GM19043 (cell line): ENCODE data around the gene TNS4.
"Not testable (repeated sequence)": the region's sequence is repeated elsewhere in the genome, so short reads cannot be mapped to it uniquely, and the experiment has no call there.

Experiments used
- ATAC-seq: cut with Tn5 transposase; IDR thresholded peaks from one replicate; pipeline ENCODE4 v1.9.1; 2021; ENCODE audit warnings: low read depth; ENCODE audit not compliant: unreplicated experiment

TNS4 gene

GRCh38 chr17:40501499-40501911, at the start of gene TNS4:
TNS4 (minus strand) TSS chr17:40501623; CDS start chr17:40496425, 5,198 bp downstream.
- no peak for ATAC-seq

DNA sequence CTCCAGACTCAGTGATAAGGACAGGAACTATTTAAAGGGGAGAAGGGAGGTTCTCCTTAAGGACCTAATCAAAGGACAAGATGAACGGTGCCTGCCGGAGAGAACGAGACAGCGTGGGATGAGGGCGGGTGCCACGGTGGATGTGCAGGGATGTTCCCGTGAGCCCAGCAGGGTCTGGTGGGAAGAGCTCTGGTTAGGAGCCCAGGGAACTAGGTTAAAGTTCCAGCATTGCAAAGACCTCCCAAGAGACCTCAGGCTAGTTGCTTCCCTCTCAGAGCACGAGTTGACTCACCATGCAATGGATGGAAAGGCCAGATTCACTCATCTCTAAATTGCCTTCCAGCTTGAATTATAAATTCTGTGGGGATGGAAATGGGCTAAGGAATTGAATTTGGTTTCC, 49.2 kb upstream of the TNS4 start:
- ATAC-seq, result no peak

DNA sequence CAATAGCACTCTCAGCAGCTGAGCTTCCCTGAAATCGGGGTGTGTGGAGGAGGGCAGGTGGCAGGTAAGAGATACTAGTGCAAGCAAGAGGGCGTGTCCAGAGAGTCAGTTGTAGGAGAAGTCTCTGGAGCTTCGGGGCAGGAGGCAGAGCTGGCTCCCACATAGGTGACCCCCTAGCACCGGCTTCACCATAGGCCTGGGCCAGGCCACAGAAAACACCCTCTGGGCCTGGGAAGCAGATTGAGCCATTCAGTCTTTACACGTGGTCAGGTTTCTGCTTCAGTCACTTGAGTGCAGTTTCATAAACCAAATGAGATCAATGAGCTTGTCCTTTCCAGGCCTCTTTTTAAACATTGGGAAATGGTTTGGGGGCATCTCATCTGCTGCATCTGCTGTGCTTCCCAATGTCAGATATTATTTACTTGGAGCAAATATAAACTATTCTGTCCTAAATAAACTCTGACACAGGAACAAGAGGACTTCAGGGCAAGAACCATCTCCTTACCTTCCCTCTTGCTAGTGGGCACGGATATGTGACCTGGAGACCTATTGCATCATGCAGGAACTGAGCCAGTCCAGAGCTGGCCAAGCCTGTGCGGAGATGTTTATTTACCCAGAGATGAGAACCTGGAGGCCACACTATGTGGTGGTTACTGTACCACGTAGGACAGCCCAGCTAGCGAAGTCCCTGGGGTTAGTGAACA, 47.7 kb upstream of the TNS4 start:
- no peak for ATAC-seq

- no peak for ATAC-seq
Measured at GRCh38 chr17:40548491-40548981, 47.1 kb upstream of the TNS4 start.

DNA sequence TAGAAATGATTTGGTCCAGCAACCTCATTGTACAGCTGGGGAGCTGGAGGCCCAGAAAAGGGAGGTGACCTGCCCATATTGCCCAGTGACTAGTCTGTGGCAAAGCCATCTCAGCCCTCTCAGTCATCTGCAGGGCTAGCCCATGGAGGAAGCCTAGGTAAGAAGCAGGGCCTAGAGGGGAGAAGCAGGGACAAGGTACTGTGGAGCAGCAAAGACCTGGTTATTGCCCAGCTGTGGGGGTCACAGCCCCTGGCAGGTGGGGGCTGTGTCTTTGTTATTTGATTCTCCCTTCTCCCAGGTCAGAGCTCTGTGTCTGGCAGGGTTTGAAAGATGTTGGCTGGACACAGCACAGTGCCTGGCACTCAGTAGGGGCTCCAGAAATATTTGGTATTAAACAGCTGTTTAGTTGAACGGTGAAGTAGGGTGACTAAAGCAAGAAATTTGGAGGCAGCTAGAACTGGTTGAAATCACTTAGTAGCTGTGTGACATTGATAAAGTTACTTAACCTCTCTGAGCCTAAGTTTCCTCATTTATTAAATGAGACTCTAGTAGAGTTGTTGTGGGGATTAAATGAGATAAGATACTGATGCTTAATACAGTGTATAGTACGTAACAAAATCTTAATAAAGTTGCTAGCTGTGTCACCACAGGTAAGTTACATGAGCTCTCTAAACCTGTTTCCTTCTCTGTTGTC, 46.5 kb upstream of the TNS4 start:
- ATAC-seq, result no peak

DNA sequence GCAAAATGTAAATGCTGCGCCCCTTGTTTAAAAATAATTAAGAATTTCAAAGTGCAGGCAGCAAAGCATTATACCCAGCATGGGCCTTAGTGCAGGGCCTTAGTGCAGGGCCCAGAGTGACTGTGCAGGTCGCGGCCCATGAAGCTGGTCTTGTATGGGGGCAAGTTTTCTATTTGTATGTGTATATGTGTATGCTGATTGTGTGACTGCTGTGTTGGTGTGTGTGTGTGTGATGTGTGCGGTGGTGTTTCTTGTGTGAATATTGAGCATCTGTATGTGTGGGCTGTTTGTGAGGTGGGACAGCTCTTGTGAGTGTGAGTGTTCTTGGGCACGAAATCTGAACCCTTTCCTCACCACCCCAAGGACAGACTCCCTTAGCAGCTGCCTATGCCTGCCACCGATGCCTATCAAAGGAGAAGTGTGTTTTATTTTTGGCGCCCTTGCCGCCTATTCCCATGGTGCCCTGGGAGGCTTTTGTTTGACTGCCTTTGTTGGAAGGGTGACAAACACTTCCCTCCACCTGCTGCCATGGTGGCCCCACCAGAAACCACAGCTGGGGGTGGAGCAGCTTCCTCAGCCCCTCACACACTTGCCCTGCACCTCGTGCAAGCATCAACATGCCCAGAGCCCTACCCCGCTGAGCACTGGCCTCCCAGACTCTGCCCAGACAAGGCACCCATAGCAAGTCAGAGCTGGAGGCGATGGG, 45.8 kb upstream of the TNS4 start:
- ATAC-seq, result no peak

DNA sequence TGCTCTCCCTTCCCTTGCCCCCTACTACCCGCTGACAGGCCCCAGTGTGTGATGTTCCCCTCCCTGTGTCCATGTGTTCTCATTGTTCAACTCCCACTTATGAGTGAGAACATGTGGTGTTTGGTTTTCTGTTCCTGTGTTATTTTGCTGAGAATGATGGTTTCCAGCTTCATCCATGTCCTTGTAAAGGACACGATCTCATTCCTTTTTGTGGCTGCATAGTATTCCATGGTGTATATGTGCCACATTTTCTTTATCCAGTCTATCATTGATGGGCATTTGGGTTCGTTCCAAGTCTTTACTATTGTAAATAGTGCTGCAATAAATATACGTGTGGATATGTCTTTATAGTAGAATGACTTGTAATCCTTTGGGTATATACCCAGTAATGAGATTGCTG, 45.1 kb upstream of the TNS4 start:
- ATAC-seq, result not testable (repeated sequence)

GRCh38 chr17:40545660-40546059, 44.2 kb upstream of the TNS4 start:
- ATAC-seq, result no peak

GRCh38 chr17:40542558-40543411, 41.4 kb upstream of the TNS4 start:
- no peak for ATAC-seq

GRCh38 chr17:40541873-40542557, 40.6 kb upstream of the TNS4 start:
- ATAC-seq, result no peak

DNA sequence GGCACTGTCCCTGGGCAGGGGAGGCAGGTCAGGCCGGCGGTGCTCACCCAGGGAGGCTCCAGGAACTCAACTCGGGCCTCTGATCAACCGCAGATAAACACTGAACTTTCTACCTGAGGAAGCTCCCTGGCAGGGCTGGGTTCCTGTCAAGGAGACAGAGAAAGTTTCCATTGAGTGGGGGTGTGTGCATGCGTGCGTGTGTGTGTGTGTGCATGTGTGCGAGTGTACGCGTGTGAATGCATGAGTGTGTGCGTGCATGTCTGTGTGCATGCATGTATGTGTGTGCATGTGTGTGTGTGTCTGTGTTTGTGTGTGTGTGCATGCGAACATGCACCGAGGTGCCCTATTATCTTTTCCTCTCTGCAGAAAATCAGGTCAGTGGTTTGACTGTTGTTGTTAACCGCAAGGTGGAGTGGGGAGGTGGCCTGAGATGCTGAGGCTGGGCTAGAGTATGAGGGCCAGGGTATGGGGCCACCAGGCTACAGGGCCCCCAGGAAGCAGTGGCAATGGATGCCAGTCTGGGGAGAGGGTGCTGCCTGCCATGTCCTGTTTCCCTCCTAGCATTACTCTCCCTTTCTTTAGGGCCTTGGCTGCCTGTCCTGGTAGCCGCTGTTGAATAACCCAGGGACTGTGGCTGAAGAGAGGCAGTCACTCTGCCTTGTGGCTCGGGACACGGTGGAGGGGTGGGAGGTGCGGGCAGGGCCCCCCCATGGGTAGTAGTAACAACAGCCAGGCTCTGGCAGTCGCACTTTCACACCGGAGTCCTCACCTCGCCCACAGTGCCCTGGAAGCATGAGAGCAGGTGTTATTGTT, 39.8 kb upstream of the TNS4 start:
- ATAC-seq, result no peak

DNA sequence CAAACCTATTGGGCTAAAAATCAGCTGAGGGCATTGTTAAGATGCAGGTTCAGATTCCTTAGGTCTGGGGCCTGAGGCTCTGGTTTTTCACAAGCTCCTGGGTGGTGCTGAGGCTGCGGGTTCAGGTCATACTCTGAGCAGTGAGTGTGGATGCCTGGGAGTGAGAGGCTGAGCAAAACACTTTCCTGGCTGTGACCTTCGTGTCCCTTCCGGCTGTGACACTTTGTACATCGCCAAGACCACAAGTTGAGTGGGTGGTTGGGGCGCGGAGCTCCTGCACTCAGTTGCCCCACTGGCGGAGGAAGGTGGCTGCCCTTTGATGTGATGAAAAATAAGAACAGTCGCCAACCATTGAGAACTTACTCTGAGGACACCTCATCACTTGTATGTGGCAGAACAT, 39.0 kb upstream of the TNS4 start:
- ATAC-seq, result no peak

DNA sequence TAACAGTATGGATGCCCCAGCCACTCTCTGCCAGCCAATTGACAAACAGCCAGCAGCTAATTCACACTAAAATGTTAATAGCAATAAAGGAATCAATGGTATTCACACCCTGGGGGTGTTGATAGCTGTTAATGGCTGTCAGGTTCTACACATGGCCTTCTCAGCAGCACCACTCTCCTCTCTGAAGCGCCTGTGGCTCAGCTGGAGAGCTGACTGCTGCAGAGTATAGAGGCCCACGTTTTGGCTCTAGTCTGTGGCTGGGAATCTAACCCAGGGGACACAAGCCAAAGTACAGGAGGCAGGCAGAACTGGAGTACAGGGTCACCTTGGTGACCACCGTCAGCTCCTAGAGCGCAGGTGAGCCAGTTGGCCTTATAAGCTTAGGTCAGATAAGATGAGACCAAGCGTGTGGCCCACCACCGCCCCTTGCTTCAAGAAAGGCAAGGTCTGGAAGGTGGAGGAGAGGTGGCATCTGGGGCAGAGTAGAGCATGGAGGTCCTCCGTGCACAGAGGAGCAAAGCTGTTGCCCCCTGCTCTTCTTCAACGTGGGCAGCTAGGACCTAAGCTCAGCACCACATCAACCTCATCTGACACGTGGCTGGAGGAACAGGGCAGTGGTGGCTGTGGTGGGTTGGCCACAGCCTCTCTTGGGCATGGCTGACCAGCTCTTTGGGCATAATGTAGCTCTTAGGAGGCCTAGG, 38.4 kb upstream of the TNS4 start:
- ATAC-seq, result no peak

DNA sequence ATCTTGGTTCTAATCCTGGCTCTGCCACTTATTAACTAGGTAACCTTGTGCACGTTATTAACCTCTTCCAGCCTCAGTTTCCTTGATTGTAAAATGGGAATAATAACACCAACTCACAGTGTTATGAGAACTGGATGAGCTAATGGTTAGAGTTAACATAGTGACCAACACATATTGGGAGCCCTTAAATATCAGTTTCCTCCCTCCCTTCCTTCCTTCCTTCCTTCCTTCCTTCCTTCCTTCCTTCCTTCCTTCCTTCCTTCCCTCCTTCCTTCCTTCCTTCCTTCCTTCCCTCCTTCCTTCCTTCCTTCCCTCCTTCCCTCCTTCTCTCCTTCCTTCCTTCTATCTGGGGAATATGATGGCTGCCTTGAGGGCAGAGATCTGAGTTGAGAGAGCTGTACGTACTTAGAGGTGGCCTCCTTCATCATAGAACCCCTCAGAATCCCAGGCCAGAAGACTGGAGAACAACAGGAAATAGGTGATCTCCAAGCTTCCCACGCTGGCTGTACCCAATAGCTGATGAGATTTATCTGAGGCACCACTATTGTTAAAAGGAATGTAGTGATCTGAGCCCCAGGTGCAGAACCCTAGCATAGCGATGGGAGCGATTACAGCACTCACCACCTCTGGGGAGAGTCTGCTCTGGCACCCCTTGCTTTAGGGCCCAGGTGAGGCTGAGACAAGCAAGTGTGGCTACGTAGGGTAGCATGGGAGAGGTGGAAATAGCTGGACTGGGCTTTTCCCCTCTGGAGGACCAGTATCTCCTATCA, 37.7 kb upstream of the TNS4 start:
- no peak for ATAC-seq

- ATAC-seq, result no peak
Measured at GRCh38 chr17:40538019-40538935, 36.9 kb upstream of the TNS4 start.

DNA sequence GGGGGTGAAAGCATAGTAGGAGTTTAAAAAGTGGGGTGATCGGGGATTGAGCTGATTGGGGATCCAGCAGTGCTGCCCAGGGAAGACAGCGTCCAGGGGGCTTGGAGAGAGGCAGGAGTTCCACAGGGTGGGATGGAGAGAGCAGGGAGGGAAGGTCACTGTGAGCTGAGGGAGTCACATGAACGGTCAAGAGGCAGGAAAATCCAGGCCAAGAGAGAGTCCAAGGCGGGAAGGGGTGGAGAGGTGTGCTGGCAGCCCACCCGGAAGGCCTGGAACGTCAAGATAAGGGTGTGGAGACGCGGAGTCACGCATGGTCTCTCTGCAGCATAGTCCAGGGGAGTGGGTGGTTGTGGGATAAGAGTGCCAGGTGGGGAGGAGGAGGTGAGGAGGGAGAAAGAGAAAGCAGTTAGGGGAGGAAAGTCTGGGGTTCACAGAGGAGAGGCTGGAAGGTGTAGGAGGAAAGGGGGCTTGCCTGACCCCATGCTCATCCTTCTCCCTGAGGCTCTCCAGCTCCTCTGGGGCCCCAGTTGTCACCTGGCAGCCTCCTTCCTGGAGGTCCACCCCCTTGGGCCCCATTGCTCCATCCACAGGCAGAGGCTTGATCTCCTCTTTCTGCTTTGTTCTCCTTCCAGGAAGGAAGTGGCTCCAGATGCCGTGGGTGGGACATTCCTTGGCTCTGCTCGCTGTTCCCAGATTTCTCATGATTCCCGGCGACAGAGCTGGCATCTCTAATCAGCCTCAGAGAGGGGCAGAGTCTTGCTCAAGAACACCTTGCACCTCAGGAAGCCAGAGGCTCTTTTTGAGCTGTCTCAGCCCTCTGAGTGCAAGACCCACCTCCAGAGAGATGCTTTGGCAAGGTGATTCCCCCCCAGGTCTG, 35.1 kb upstream of the TNS4 start:
- no peak for ATAC-seq
